ENCODE results near the gene CDK6.

The CDK6 gene

DNA sequence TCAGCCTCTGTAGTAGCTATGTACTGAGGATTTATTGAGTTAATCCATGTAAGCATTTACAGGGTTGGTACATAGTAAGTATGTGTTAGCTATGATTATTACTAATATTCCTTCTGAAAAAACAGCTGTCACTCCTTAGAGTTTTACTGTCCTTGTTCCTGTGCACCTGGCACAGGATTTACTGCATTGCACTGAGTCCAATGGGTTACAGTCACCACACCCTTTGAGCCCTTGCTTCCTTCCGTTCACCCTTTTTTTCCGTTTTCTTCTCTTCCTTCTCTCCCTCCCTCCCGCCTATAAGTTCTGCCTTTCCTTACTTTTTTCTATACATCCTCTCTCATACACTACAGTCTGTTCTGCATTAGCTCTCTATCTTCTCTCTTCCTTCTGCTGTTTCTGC is 12.5 kb upstream of the CDK6 start:
- in situ Hi-C loops (cut with MboI; ENCODE audit: low sequenced_read_pairs, unreplicated experiment): no loop called here
- no peak for DNase-seq (ENCODE audit: low spot score)
- TF ChIP-seq, protein P1, sequence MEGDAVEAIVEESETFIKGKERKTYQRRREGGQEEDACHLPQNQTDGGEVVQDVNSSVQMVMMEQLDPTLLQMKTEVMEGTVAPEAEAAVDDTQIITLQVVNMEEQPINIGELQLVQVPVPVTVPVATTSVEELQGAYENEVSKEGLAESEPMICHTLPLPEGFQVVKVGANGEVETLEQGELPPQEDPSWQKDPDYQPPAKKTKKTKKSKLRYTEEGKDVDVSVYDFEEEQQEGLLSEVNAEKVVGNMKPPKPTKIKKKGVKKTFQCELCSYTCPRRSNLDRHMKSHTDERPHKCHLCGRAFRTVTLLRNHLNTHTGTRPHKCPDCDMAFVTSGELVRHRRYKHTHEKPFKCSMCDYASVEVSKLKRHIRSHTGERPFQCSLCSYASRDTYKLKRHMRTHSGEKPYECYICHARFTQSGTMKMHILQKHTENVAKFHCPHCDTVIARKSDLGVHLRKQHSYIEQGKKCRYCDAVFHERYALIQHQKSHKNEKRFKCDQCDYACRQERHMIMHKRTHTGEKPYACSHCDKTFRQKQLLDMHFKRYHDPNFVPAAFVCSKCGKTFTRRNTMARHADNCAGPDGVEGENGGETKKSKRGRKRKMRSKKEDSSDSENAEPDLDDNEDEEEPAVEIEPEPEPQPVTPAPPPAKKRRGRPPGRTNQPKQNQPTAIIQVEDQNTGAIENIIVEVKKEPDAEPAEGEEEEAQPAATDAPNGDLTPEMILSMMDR (IDR thresholded peaks at IDR 0.05; ENCODE audit: borderline replicate concordance, control extremely low read depth, extremely low read depth, insufficient read depth, missing control alignments): no peak

DNA sequence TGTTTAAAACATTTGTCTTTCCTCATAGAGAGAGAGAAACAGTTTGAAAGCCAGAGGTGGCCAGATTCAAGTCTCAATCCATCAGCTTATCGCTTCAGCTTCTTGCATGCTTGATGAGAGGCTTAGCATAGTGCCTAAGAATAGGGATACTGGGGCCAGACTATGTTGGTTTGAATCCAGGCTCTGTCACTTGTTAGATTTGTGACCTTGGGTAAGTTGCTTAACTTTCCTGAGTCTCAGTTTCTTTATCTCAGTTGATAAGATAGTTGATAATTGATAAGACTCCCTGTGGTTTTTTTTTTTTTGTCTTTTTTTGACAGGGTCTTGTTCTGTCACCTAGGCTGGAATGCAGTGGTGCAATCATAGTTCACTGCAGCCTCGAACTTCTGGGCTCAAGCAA is 12.1 kb upstream of the CDK6 start:
- no peak for DNase-seq (ENCODE audit: low spot score)
- in situ Hi-C loops (cut with MboI; ENCODE audit: low sequenced_read_pairs, unreplicated experiment): no loop called here
- TF ChIP-seq, protein P1 (IDR thresholded peaks at IDR 0.05; ENCODE audit: borderline replicate concordance, control extremely low read depth, extremely low read depth, insufficient read depth, missing control alignments): no peak

DNA sequence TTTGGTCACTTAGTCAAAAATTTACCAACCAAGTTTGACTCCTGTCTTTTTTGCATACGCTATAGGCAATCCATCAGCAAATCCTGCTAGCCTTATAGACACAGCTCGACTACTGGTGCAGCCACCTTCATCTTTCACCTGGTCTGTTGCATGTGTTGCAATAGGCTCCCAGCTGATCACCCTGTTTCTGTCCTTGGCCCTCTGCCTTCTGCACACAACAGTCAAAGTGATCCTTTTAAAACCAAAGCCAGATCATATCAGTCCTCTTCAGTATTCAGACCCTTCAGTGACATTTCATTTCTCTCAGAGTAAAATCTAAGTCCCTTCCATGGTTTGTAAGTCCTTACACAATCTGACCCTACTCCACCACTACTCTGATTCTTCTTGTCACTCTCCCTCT is 10.9 kb upstream of the CDK6 start:
- in situ Hi-C loops (cut with MboI; ENCODE audit: low sequenced_read_pairs, unreplicated experiment): no loop called here
- DNase-seq (ENCODE audit: low spot score): no peak
- TF ChIP-seq, protein P1 (IDR thresholded peaks at IDR 0.05; ENCODE audit: borderline replicate concordance, control extremely low read depth, extremely low read depth, insufficient read depth, missing control alignments): no peak

DNA sequence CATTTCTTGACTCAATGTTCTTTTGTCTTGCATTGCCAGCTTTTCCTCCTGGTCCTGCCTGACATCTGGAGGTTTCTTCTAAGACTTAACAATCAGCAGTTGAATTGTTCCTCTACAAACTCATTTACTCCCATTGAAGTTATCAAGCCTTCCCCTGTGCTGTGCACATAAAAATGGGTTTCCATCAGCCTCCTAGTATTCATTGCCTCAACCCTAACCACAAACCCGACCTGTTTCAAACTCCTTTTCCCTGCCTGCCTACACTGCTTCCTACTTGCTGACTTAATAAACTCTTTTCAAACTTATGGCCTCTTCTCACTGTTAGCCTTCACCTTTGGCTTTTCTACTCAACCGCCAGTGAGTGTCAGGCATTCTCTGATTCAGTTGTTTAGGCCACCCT is 9.4 kb upstream of the CDK6 start:
- TF ChIP-seq, protein P1 (IDR thresholded peaks at IDR 0.05; ENCODE audit: borderline replicate concordance, control extremely low read depth, extremely low read depth, insufficient read depth, missing control alignments): no peak
- DNase-seq (ENCODE audit: low spot score): no peak
- in situ Hi-C loops (cut with MboI; ENCODE audit: low sequenced_read_pairs, unreplicated experiment): no loop called here

DNA sequence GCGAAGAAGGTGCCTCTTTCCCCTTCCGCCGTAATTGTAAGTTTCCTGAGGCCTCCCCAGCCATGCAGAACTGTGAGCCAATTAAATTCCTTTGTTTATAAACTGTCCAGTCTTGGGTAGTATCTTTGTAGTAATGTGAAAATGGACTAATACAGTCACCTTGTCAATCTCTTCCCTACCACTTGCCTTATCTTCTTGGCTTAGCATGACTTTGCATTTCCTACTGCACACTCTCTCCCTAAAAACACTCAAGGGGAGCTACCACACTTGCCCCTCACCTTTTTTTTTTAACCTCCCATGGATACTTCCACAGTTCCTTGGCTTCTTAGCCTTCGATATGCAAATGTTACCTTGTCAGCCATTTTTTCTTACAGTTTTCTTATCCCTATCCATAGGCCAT is 7.4 kb upstream of the CDK6 start:
- in situ Hi-C loops (cut with MboI; ENCODE audit: low sequenced_read_pairs, unreplicated experiment): no loop called here
- TF ChIP-seq, protein P1 (IDR thresholded peaks at IDR 0.05; ENCODE audit: borderline replicate concordance, control extremely low read depth, extremely low read depth, insufficient read depth, missing control alignments): no peak
- no peak for DNase-seq (ENCODE audit: low spot score)

DNA sequence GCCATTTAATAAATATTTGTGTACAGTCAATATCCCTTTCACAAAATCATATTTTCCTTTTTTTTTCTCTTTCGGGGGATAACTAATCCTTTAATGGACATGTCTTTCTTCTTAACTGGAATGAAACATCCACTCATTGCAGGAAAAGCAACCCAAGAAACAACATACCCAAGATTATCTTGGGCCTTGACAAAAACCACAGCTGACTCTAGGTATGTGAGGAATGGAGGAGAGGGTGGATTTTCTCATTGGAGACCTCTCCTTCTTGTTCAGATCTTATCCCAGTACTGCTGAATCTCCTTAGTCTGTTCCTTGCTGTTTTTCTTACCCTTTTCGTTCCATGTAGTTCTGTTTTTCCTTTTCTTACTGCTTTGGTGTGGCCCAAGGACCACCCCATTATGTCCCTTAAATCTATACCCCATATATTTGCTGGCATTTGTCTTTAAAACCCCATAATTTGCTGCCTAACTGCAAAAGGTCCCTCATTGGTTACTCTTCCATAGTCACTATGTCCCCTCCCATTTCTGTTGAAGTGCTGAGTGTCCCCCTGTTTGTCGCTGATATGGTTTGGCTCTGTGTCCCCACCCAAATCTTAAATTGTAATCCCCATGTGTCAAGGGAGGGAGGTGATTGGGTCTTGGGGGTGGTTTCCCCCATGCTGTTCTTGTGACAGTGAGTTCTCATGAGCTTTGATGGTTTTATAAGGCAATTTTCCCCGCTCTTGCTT is 6.8 kb upstream of the CDK6 start:
- TF ChIP-seq, protein P1 (IDR thresholded peaks at IDR 0.05; ENCODE audit: borderline replicate concordance, control extremely low read depth, extremely low read depth, insufficient read depth, missing control alignments): no peak
- no peak for DNase-seq (ENCODE audit: low spot score)
- in situ Hi-C loops (cut with MboI; ENCODE audit: low sequenced_read_pairs, unreplicated experiment): no loop called here

Data from GM13976 (cell line).